HCT116 (cell line): ENCODE data around the gene FAM13C. TPM values are rescaled to one million over a fixed set of nuclear protein-coding genes. Genes with fewer than 3 reads are reported as not detected.

Experiments used
- ATAC-seq: fragments of 200-7000 bp; cut with Tn5 transposase; 2 replicates; pipeline ENCODE4 v1.9.1; 2020; ENCODE audit warnings: mild to moderate bottlenecking, moderate library complexity
- BruUV-seq: library from RNA; stranded (reverse); fragments of 400-500 nt; replicated peaks from 2 replicates; lab custom pipeline; 2021; lab: Mats Ljungman, UMichigan
- CTCF ChIA-PET: fragments of 300-600 bp; sonication (Branson Sonifier 250); formaldehyde crosslinking; loops from one replicate; lab custom pipeline; 2021; ENCODE audit warnings: antibody characterized with exemption; lab: Charles Lee
- POLR2A ChIA-PET: fragments of 300-600, 350-600 bp; sonication (Branson Sonifier 250); formaldehyde crosslinking; loops from one replicate; lab custom pipeline; 2021; ENCODE audit warnings: antibody characterized with exemption; lab: Charles Lee
- RAD21 ChIA-PET, 2 experiments: fragments of 300-600 bp; sonication (Branson Sonifier 250); formaldehyde crosslinking; loops; one replicate each; lab custom pipeline; 2023; ENCODE audit warnings: low total read pairs in 2 of 2; ENCODE audit not compliant: uncharacterized antibody in 2 of 2, unreplicated experiment in 2 of 2, low non-redundant PET in 1 of 2; lab: Charles Lee
- DNase-seq: peaks from one replicate; pipeline ENCODE4 v3.0.0-alpha.2; 2010; ENCODE audit warnings: low read depth, low spot score
- H2AFZ ChIP-seq: fragments of 200-600 bp; shearing (Covaris generic), sonication (generic); 2 replicates; pipeline ENCODE4 v1.6.1; 2017; ENCODE audit warnings: low read depth, mixed run types, mixed read lengths, antibody characterized with exemption, low read length; ENCODE audit not compliant: poor library complexity, severe bottlenecking
- H3K27ac ChIP-seq: 2 replicates; pipeline ENCODE4 v1.5.1; 2012; ENCODE audit warnings: low read depth, low read length
- H3K27me3 ChIP-seq: fragments of 200-600 bp; sonication (generic); 2 replicates; pipeline ENCODE4 v1.6.1; 2016; ENCODE audit warnings: mixed run types, low read length, mixed read lengths; ENCODE audit not compliant: insufficient read depth
- H3K36me3 ChIP-seq, 2 experiments: fragments of 200-500 bp in 1 of 2; fragments of 200-600 bp in 1 of 2; sonication (Bioruptor generic) in 1 of 2; sonication (generic) in 1 of 2; 2 replicates each; pipeline versions ENCODE4 v1.5.1 to v1.6.1; 2014 to 2016; ENCODE audit warnings: low read length in 2 of 2, inconsistent platforms in 1 of 2, mixed read lengths in 1 of 2, mixed run types in 1 of 2; ENCODE audit not compliant: insufficient read depth in 2 of 2, control insufficient read depth in 1 of 2
- H3K4me1 ChIP-seq, 2 experiments: fragments of 200-600 bp in 1 of 2; sonication (generic) in 1 of 2; 2 replicates each; pipeline versions ENCODE4 v1.5.1 to v1.6.1; 2012 to 2017; ENCODE audit warnings: low read length in 2 of 2, inconsistent platforms in 1 of 2, mild to moderate bottlenecking in 1 of 2, mixed read lengths in 1 of 2, mixed run types in 1 of 2, moderate library complexity in 1 of 2; ENCODE audit not compliant: insufficient read depth in 2 of 2, control insufficient read depth in 1 of 2
- H3K4me2 ChIP-seq: fragments of 200-600 bp; sonication (generic); 2 replicates; pipeline ENCODE4 v1.6.1; 2017; ENCODE audit warnings: mixed run types, low read length, mixed read lengths
- H3K4me3 ChIP-seq, 2 experiments: fragments of 200-600 bp in 1 of 2; sonication (generic) in 1 of 2; replicated peaks in 1 of 2; 2 replicates each; pipeline ENCODE4 v1.5.1; 2011 to 2016; ENCODE audit warnings: low read length in 2 of 2, control low read depth in 1 of 2, low read depth in 1 of 2, mild to moderate bottlenecking in 1 of 2, mixed read lengths in 1 of 2, mixed run types in 1 of 2
- H3K79me2 ChIP-seq: fragments of 200-600 bp; sonication (generic); 2 replicates; pipeline ENCODE4 v1.6.1; 2017; ENCODE audit warnings: mild to moderate bottlenecking, mixed run types, low read length, moderate library complexity, mixed read lengths; ENCODE audit not compliant: insufficient read depth
- H3K9ac ChIP-seq: fragments of 200-600 bp; sonication (generic); 2 replicates; pipeline ENCODE4 v1.6.1; 2016; ENCODE audit warnings: low read length, mixed read lengths
- H3K9me2 ChIP-seq: fragments of 200-600 bp; sonication (generic), shearing (Covaris generic); 2 replicates; pipeline ENCODE4 v1.6.1; 2017; ENCODE audit warnings: mixed run types, mild to moderate bottlenecking, moderate library complexity; ENCODE audit not compliant: insufficient read depth
- H3K9me3 ChIP-seq, 2 experiments: fragments of 200-500 bp in 1 of 2; fragments of 200-600 bp in 1 of 2; sonication (Bioruptor generic) in 1 of 2; sonication (generic) in 1 of 2; 2 replicates each; pipeline ENCODE4 v1.6.1; 2014 to 2017; ENCODE audit warnings: low read length in 2 of 2, mixed read lengths in 2 of 2, inconsistent platforms in 1 of 2, low read depth in 1 of 2, mild to moderate bottlenecking in 1 of 2, mixed run types in 1 of 2, moderate library complexity in 1 of 2; ENCODE audit not compliant: control insufficient read depth in 1 of 2, insufficient read depth in 1 of 2
- H4K20me1 ChIP-seq: fragments of 200-600 bp; sonication (generic), shearing (Covaris generic); 2 replicates; pipeline ENCODE4 v1.6.1; 2017; ENCODE audit warnings: mixed run types, mild to moderate bottlenecking, moderate library complexity; ENCODE audit not compliant: insufficient read depth
- EGR1 ChIP-seq: IDR thresholded peaks from 2 replicates; pipeline ENCODE4 v1.6.1; 2012; ENCODE audit warnings: low read depth
- ELF1 ChIP-seq: IDR thresholded peaks from 2 replicates; pipeline ENCODE4 v1.6.1; 2012; ENCODE audit warnings: low read depth, borderline replicate concordance
- EZH2 ChIP-seq: fragments of 200-600 bp; sonication (generic); IDR thresholded peaks from 2 replicates; pipeline ENCODE4 v1.6.1; 2017; ENCODE audit warnings: antibody characterized with exemption, mixed run types
- JUND ChIP-seq: IDR thresholded peaks from 2 replicates; pipeline ENCODE4 v1.6.1; 2012
- POLR2A ChIP-seq: IDR thresholded peaks from 2 replicates; pipeline ENCODE4 v1.7.0; 2011; ENCODE audit warnings: borderline replicate concordance; ENCODE audit not compliant: insufficient read depth, insufficient read length; ENCODE audit errors: extremely low read depth
- POLR2AphosphoS5 ChIP-seq: IDR thresholded peaks from 2 replicates; pipeline ENCODE4 v1.6.1; 2011; ENCODE audit warnings: mild to moderate bottlenecking, low read depth, low read length, moderate library complexity
- RAD21 ChIP-seq: IDR thresholded peaks from 2 replicates; pipeline ENCODE4 v1.6.1; 2012; ENCODE audit warnings: low read depth, mild to moderate bottlenecking
- SRF ChIP-seq: IDR thresholded peaks from 2 replicates; pipeline ENCODE4 v1.6.1; 2012; ENCODE audit warnings: low read depth
- ZFX ChIP-seq: fragments of 450-650 bp; IDR thresholded peaks from 2 replicates; pipeline ENCODE4 v1.6.1; 2017
- ZNF274 ChIP-seq: fragments of 200-500 bp; sonication (Bioruptor generic); IDR thresholded peaks from 2 replicates; pipeline ENCODE4 v1.6.1; 2014; ENCODE audit warnings: mild to moderate bottlenecking, low read depth, low read length, inconsistent platforms
- intact Hi-C: fragments of 100-400 bp; cut with micrococcal nuclease; formaldehyde crosslinking; loops from 2 replicates; pipeline ENCODE4 v1.10.0; 2022
- total RNA-seq: library from RNA; stranded (reverse); gene quantifications from one replicate; pipeline ENCODE4 v1.2.1, GENCODE V29; 2021; ENCODE audit not compliant: unreplicated experiment
- TF ChIP-seq, protein P1 (sequence below): IDR thresholded peaks from 2 replicates; pipeline ENCODE4 v1.6.1; 2012
- TF ChIP-seq, protein P2 (sequence below): IDR thresholded peaks from 2 replicates; pipeline ENCODE4 v1.6.1; 2012
- TF ChIP-seq, protein P3 (sequence below): IDR thresholded peaks from 2 replicates; pipeline ENCODE4 v1.6.1; 2011; ENCODE audit warnings: mild to moderate bottlenecking, low read length, moderate library complexity; ENCODE audit not compliant: insufficient replicate concordance; ENCODE audit errors: extremely low read depth

Gene FAM13C
- total RNA-seq, 1 experiment from 2014 or later: 0.42 TPM

DNA sequence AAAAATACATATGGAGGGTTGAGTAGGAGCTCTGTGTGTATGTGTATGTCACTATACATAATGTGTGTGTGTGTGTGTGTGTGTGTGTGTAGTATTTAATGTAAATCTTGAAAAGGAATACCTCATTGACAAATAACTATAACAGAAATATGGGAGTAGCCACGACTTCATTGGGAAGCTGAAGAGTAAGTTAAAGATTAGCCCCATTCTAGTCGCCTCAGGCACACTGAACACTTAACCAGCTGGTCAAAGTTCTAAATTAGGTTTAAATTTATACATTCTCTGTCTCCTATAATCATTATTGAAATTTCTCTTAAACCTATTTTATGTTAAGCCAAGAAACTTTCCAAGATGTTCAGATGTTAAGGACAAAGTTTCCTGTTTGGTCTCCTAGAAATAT, 45.3 kb downstream of the FAM13C start:
- Histone ChIP-seq H4K20me1 (no peaks in the 10 kb centered on the region), H3K4me3 (no peak overlapping the region), H3K27me3 (no peaks in the 10 kb centered on the region), H3K4me2 (no peak overlapping the region), H3K9me3 (no peaks in the 10 kb centered on the region), H3K9me2 (no peaks in the 10 kb centered on the region), H3K9ac (no peak overlapping the region), H3K79me2 (no peaks in the 10 kb centered on the region), H3K27ac (no peak overlapping the region), H3K36me3 (no peaks in the 10 kb centered on the region), H3K4me1 (no peaks in the 10 kb centered on the region), H2AFZ (no peak overlapping the region)
- TF ChIP-seq, protein P1, sequence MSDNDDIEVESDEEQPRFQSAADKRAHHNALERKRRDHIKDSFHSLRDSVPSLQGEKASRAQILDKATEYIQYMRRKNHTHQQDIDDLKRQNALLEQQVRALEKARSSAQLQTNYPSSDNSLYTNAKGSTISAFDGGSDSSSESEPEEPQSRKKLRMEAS: no peak
- TF ChIP-seq, protein P2, sequence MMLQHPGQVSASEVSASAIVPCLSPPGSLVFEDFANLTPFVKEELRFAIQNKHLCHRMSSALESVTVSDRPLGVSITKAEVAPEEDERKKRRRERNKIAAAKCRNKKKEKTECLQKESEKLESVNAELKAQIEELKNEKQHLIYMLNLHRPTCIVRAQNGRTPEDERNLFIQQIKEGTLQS: no peak
- no peak for TF ChIP-seq POLR2A
- TF ChIP-seq, protein P3, sequence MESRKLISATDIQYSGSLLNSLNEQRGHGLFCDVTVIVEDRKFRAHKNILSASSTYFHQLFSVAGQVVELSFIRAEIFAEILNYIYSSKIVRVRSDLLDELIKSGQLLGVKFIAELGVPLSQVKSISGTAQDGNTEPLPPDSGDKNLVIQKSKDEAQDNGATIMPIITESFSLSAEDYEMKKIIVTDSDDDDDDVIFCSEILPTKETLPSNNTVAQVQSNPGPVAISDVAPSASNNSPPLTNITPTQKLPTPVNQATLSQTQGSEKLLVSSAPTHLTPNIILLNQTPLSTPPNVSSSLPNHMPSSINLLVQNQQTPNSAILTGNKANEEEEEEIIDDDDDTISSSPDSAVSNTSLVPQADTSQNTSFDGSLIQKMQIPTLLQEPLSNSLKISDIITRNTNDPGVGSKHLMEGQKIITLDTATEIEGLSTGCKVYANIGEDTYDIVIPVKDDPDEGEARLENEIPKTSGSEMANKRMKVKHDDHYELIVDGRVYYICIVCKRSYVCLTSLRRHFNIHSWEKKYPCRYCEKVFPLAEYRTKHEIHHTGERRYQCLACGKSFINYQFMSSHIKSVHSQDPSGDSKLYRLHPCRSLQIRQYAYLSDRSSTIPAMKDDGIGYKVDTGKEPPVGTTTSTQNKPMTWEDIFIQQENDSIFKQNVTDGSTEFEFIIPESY: no peak
- no peak for TF ChIP-seq ZFX
- TF ChIP-seq ELF1: no peak
- TF ChIP-seq EZH2: no peak
- TF ChIP-seq SRF: no peak
- TF ChIP-seq POLR2AphosphoS5: no peak
- TF ChIP-seq RAD21: no peak
- no peak for TF ChIP-seq ZNF274
- no peak for TF ChIP-seq EGR1
- TF ChIP-seq JUND: no peak
- ChIA-PET CTCF (no interaction called here), POLR2A (no interaction called here), RAD21 (no interaction called here)
- ATAC-seq (no peak), DNase-seq (no peak)
- no TSS peak for BruUV-seq
- intact Hi-C loops: no loop called here
